Esophagus squamous epithelium (tissue), 5 donors: ENCODE measurements around the gene NOB1. TPM values are rescaled to one million over a fixed set of nuclear protein-coding genes. Genes with fewer than 3 reads are reported as not detected.

ENCODE experiments used
- DNase-seq: peaks from one replicate; lab custom pipeline; 2025; lab: John Stamatoyannopoulos, UW
- H3K27ac ChIP-seq, 4 donors: fragments of 200-600 bp; sonication (generic); one replicate each; pipeline ENCODE4 v1.5.1; 2016 to 2019; ENCODE audit warnings: mild to moderate bottlenecking in 1 of 4
- H3K27me3 ChIP-seq, 4 donors: fragments of 200-600 bp; sonication (generic); 1 replicate in 3 of 4; 2 replicates in 1 of 4; pipeline versions ENCODE4 v1.5.1 to v1.6.0; 2017 to 2021; ENCODE audit warnings: antibody characterized with exemption in 1 of 4
- H3K36me3 ChIP-seq, 3 donors: fragments of 200-600 bp; sonication (generic); one replicate each; pipeline ENCODE4 v1.5.1; 2016 to 2019
- H3K4me1 ChIP-seq, 3 donors: fragments of 200-600 bp; sonication (generic); one replicate each; pipeline ENCODE4 v1.5.1; 2017 to 2019
- H3K4me3 ChIP-seq, 4 donors: fragments of 200-600 bp; sonication (generic); 1 replicate in 3 of 4; 2 replicates in 1 of 4; pipeline ENCODE4 v1.5.1; 2016 to 2019; ENCODE audit warnings: mild to moderate bottlenecking in 2 of 4, moderate library complexity in 1 of 4
- H3K9me3 ChIP-seq, 3 donors: fragments of 200-600 bp; sonication (generic); one replicate each; pipeline ENCODE4 v1.5.1; 2016 to 2019
- CTCF ChIP-seq, 6 experiments: fragments of 450-650 bp in 4 of 6; fragments of 200-600 bp in 2 of 6; sonication (generic) in 2 of 6; IDR thresholded peaks; one replicate each; pipeline ENCODE4 v1.5.1; 2016 to 2019; ENCODE audit warnings: antibody characterized with exemption in 6 of 6, mild to moderate bottlenecking in 4 of 6, moderate library complexity in 4 of 6
- POLR2A ChIP-seq, 4 donors: fragments of 450-650 bp; IDR thresholded peaks; one replicate each; pipeline ENCODE4 v1.6.1; 2017; ENCODE audit warnings: antibody characterized with exemption in 4 of 4, mild to moderate bottlenecking in 4 of 4, moderate library complexity in 3 of 4
- WGBS, 2 donors: methylation state at CpG; one replicate each; pipeline ENCODE4 v1.1.5; 2018; 5-methylcytosine and 5-hydroxymethylcytosine counted together
- intact Hi-C: fragments of 100-400 bp; cut with DNase I; formaldehyde crosslinking; loops from one replicate; pipeline ENCODE4 v1.15.0; 2022
- total RNA-seq, 4 donors: library from RNA; depleted of rRNA; stranded (reverse); fragments of >200 nt; gene quantifications; one replicate each; pipeline ENCODE4 v1.1.0, GENCODE V29; 2016
- donor health status: DM: yes; HTN: yes; CAD: no.

The NOB1 gene
- total RNA-seq, 4 donors from 2014 or later: 34.4 to 55.1 (median 45.2) TPM

- Histone ChIP-seq H3K9me3 (no peaks in the 10 kb centered on the region), H3K27me3 (no peaks in the 10 kb centered on the region)
Observed at GRCh38 chr16:69701866-69702265, 52.9 kb downstream of the NOB1 start.

GRCh38 chr16:69701452-69701851, 53.3 kb downstream of the NOB1 start:
- no peaks in the 10 kb centered on the region for H3K9me3 ChIP-seq
- H3K36me3 ChIP-seq: peaks cover 0 to 84% (median 0%) of the 10 kb centered on the region in 3 donors
- DNase-seq: no peak
- peaks cover 0 to 8% (median 5%) of the 10 kb centered on the region in 3 donors for H3K4me1 ChIP-seq
- no peaks in the 10 kb centered on the region for H3K27me3 ChIP-seq
- H3K27ac ChIP-seq: no peak overlapping the region
- TF ChIP-seq POLR2A (IDR thresholded peaks at IDR 0.05) (no peak), CTCF (IDR thresholded peaks at IDR 0.05) (no peak)
- no peak overlapping the region for H3K4me3 ChIP-seq
- intact Hi-C loops: loop anchor here (10.0 kb wide), 1 partner anchor 307 kb away; no protein-coding TSS in a partner anchor

More at GRCh38 chr16:69701866-69702265, 52.9 kb downstream of the NOB1 start:
- Histone ChIP-seq H3K27ac (no peak overlapping the region), H3K36me3 (peaks cover 0 to 79% (median 0%) of the 10 kb centered on the region in 3 donors), H3K4me3 (no peak overlapping the region), H3K4me1 (peaks cover 0 to 12% (median 9%) of the 10 kb centered on the region in 3 donors)
- WGBS, 2 donors: 69 to 86% methylated on average over 2 of the region's 2 CpGs
- TF ChIP-seq POLR2A (IDR thresholded peaks at IDR 0.05): no peak
- TF ChIP-seq CTCF (IDR thresholded peaks at IDR 0.05): no peak
- intact Hi-C loops: loop anchor here (10.0 kb wide), 1 partner anchor 307 kb away; no protein-coding TSS in a partner anchor
- no peak for DNase-seq

GRCh38 chr16:69699915-69700314, 54.8 kb downstream of the NOB1 start:
- Histone ChIP-seq H3K4me3 (no peak overlapping the region), H3K9me3 (no peaks in the 10 kb centered on the region), H3K36me3 (peaks cover 0 to 94% (median 6%) of the 10 kb centered on the region in 3 donors), H3K4me1 (no peaks in the 10 kb centered on the region), H3K27me3 (no peaks in the 10 kb centered on the region), H3K27ac (no peak overlapping the region)
- intact Hi-C loops: loop anchor here (10.0 kb wide), 1 partner anchor 305 kb away; no protein-coding TSS in a partner anchor
- no peak for DNase-seq
- WGBS, 2 donors: 81 to 92% methylated on average over 1 of the region's 1 CpG
- TF ChIP-seq POLR2A (IDR thresholded peaks at IDR 0.05) (no peak), CTCF (IDR thresholded peaks at IDR 0.05) (no peak)

GRCh38 chr16:69698404-69698803, 56.3 kb downstream of the NOB1 start:
- peaks cover 9 to 94% (median 17%) of the 10 kb centered on the region in 3 donors for H3K36me3 ChIP-seq
- no peak overlapping the region for H3K4me3 ChIP-seq
- no peaks in the 10 kb centered on the region for H3K4me1 ChIP-seq
- no peak overlapping the region for H3K27ac ChIP-seq
- DNase-seq: no peak
- whole genome bisulfite sequencing, 2 donors: 86 to 97% methylated on average over 3 of the region's 3 CpGs
- intact Hi-C loops: no loop called here
- TF ChIP-seq POLR2A (IDR thresholded peaks at IDR 0.05): no peak
- no peak for TF ChIP-seq CTCF (IDR thresholded peaks at IDR 0.05)
- H3K9me3 ChIP-seq: no peaks in the 10 kb centered on the region
- no peaks in the 10 kb centered on the region for H3K27me3 ChIP-seq

- intact Hi-C loops: no loop called here
- no peak for TF ChIP-seq CTCF (IDR thresholded peaks at IDR 0.05)
- WGBS, 2 donors: 100% methylated on average over 2 of the region's 2 CpGs
- H3K9me3 ChIP-seq: no peaks in the 10 kb centered on the region
- no peak overlapping the region for H3K27ac ChIP-seq
- DNase-seq: no peak
- no peaks in the 10 kb centered on the region for H3K4me1 ChIP-seq
- H3K36me3 ChIP-seq: peaks cover 15 to 93% (median 29%) of the 10 kb centered on the region in 3 donors
- no peaks in the 10 kb centered on the region for H3K27me3 ChIP-seq
- no peak overlapping the region for H3K4me3 ChIP-seq
Observed at GRCh38 chr16:69693916-69694315, 60.8 kb downstream of the NOB1 start.
